Measurements from ENCODE around the gene PRKACB. TPM values are rescaled to one million over a fixed set of nuclear protein-coding genes. Genes with fewer than 3 reads are reported as not detected.
"Not testable (repeated sequence)": the region's sequence is repeated elsewhere in the genome, so short reads cannot be mapped to it uniquely, and the experiment has no call there.

Gene PRKACB
- total RNA-seq, 2 experiments from 2014 or later = 20.1 to 22.7 TPM

GRCh38 chr1:84280912-84281311, 136.8 kb downstream of the PRKACB start:
- no peak overlapping the region for H3K27ac Mint-ChIP-seq
- no peak for DNase-seq
- H3K4me3 Mint-ChIP-seq = no peak overlapping the region
- ChIA-PET CTCF (no interaction called here), POLR2A (no interaction called here)
- intact Hi-C loops (cut with micrococcal nuclease) = no loop called here
- peaks cover 11% of the 10 kb centered on the region for H3K27me3 Mint-ChIP-seq
- H3K36me3 Mint-ChIP-seq = peaks cover 2% of the 10 kb centered on the region
- no peaks in the 10 kb centered on the region for H3K9me3 Mint-ChIP-seq
- no peaks in the 10 kb centered on the region for H3K4me1 Mint-ChIP-seq (ENCODE audit: low read depth)

GRCh38 chr1:84282780-84283333, 138.8 kb downstream of the PRKACB start:
- CTCF ChIA-PET = no interaction called here
- Mint-ChIP-seq H3K9me3 (peaks cover 15% of the 10 kb centered on the region), H3K4me3 (no peak overlapping the region), H3K4me1 (ENCODE audit: low read depth) (no peaks in the 10 kb centered on the region), H3K27ac (no peak overlapping the region), H3K36me3 (peaks cover 12% of the 10 kb centered on the region), H3K27me3 (peaks cover 14% of the 10 kb centered on the region)
- intact Hi-C loops (cut with micrococcal nuclease) = no loop called here
- DNase-seq = no peak
- POLR2A ChIA-PET = no interaction called here

GRCh38 chr1:84283381-84283780, 139.3 kb downstream of the PRKACB start:
- peaks cover 12% of the 10 kb centered on the region for H3K36me3 Mint-ChIP-seq
- H3K4me1 Mint-ChIP-seq (ENCODE audit: low read depth) = no peaks in the 10 kb centered on the region
- H3K9me3 Mint-ChIP-seq = peaks cover 17% of the 10 kb centered on the region
- DNase-seq = no peak
- peaks cover 12% of the 10 kb centered on the region for H3K27me3 Mint-ChIP-seq
- ChIA-PET CTCF (no interaction called here), POLR2A (no interaction called here)
- H3K27ac Mint-ChIP-seq = no peak overlapping the region
- no peak overlapping the region for H3K4me3 Mint-ChIP-seq
- intact Hi-C loops (cut with micrococcal nuclease) = no loop called here

GRCh38 chr1:84286071-84286470, 142.0 kb downstream of the PRKACB start:
- H3K4me3 Mint-ChIP-seq = no peak overlapping the region
- peaks cover 12% of the 10 kb centered on the region for H3K27me3 Mint-ChIP-seq
- no peak overlapping the region for H3K27ac Mint-ChIP-seq
- H3K9me3 Mint-ChIP-seq = peaks cover 28% of the 10 kb centered on the region
- CTCF ChIA-PET = no interaction called here
- DNase-seq = no peak
- intact Hi-C loops (cut with micrococcal nuclease) = no loop called here
- H3K36me3 Mint-ChIP-seq = peaks cover 12% of the 10 kb centered on the region
- no peaks in the 10 kb centered on the region for H3K4me1 Mint-ChIP-seq (ENCODE audit: low read depth)
- POLR2A ChIA-PET = no interaction called here

- peaks cover 14% of the 10 kb centered on the region for H3K36me3 Mint-ChIP-seq
- POLR2A ChIA-PET; H3K4me1 Mint-ChIP-seq (ENCODE audit: low read depth); H3K27ac Mint-ChIP-seq; intact Hi-C loops (cut with micrococcal nuclease); H3K4me3 Mint-ChIP-seq; DNase-seq; CTCF ChIA-PET: not testable (repeated sequence)
- H3K9me3 Mint-ChIP-seq = peaks cover 28% of the 10 kb centered on the region
- H3K27me3 Mint-ChIP-seq = peaks cover 16% of the 10 kb centered on the region
These were observed 143.3 kb downstream of the PRKACB start for GRCh38 chr1:84287389-84287788.

Other genes with a start within 250 kb of the PRKACB start
- under 1 TPM; 0.76 to 0.90 TPM for gene TTLL7, start 145.1 kb upstream of the PRKACB start, total RNA-seq
- gene SAMD13, start 157.4 kb downstream of the PRKACB start, total RNA-seq = under 1 TPM; 0.38 to 0.48 TPM